TTC549 (cell line): Measurements from ENCODE around the gene USP17L22.
"Not testable (repeated sequence)": the region's sequence is repeated elsewhere in the genome, so short reads cannot be mapped to it uniquely, and the experiment has no call there.

ENCODE experiments used
- FAIRE-seq: peaks from 2 replicates; lab custom pipeline; 2012; peaks lifted over from hg19 to GRCh38; lab: Jason Lieb, UNC

The USP17L22 gene

GRCh38 chr4:9267319-9267718, at the start of gene USP17L22:
TSS of gene USP17L22 (plus strand) at chr4:9267619. CDS start at chr4:9267619, 0 bp downstream.
- not testable (repeated sequence) for FAIRE-seq

GRCh38 chr4:9219852-9220251, 47.6 kb upstream of the USP17L22 start, which contains the start of gene USP17L12:
TSS of gene USP17L12 (plus strand) at chr4:9220152. CDS start at chr4:9220152, 0 bp downstream.
- not testable (repeated sequence) for FAIRE-seq

- FAIRE-seq, result not testable (repeated sequence)
Observed at GRCh38 chr4:9224596-9224995, 42.8 kb upstream of the USP17L22 start, which contains the start of gene USP17L13. TSS of gene USP17L13 (plus strand) at chr4:9224896. CDS start at chr4:9224896, 0 bp downstream.

GRCh38 chr4:9230249-9230648, 37.2 kb upstream of the USP17L22 start:
- FAIRE-seq, result not testable (repeated sequence)

- not testable (repeated sequence) for FAIRE-seq
Observed at GRCh38 chr4:9234085-9234484, 33.3 kb upstream of the USP17L22 start, which contains the start of gene USP17L15. TSS of gene USP17L15 (plus strand) at chr4:9234385. CDS start at chr4:9234385, 0 bp downstream.

- not testable (repeated sequence) for FAIRE-seq
Observed at GRCh38 chr4:9238461-9238860, 29.0 kb upstream of the USP17L22 start.

- not testable (repeated sequence) for FAIRE-seq
Observed at GRCh38 chr4:9243579-9243978, 23.8 kb upstream of the USP17L22 start, which contains the start of gene USP17L17. TSS of gene USP17L17 (plus strand) at chr4:9243879. CDS start at chr4:9243879, 0 bp downstream.

- not testable (repeated sequence) for FAIRE-seq
Observed at GRCh38 chr4:9247953-9248680, 19.3 kb upstream of the USP17L22 start, which contains the start of gene USP17L18. TSS of gene USP17L18 (plus strand) at chr4:9248630. CDS start at chr4:9248630, 0 bp downstream.

- FAIRE-seq, result not testable (repeated sequence)
Observed at GRCh38 chr4:9253078-9253477, 14.3 kb upstream of the USP17L22 start, which contains the start of gene USP17L19. TSS of gene USP17L19 (plus strand) at chr4:9253378. CDS start at chr4:9253378, 0 bp downstream.

GRCh38 chr4:9257824-9258223, 9.6 kb upstream of the USP17L22 start, which contains the start of gene USP17L20:
TSS of gene USP17L20 (plus strand) at chr4:9258124. CDS start at chr4:9258124, 0 bp downstream.
- not testable (repeated sequence) for FAIRE-seq

GRCh38 chr4:9262572-9262971, 4.8 kb upstream of the USP17L22 start, which contains the start of gene USP17L21:
TSS of gene USP17L21 (plus strand) at chr4:9262872. CDS start at chr4:9262872, 0 bp downstream.
- not testable (repeated sequence) for FAIRE-seq

- FAIRE-seq, result not testable (repeated sequence)
Observed at GRCh38 chr4:9271719-9272118, 4.3 kb downstream of the USP17L22 start.
